ENCODE measurements around the gene FIGNL2. TPM values are rescaled to one million over a fixed set of nuclear protein-coding genes. Genes with fewer than 3 reads are reported as not detected.

The FIGNL2 gene
- total and polyA plus RNA-seq, 9 of the 15 experiments (the other 6 are each of a cell fraction or from before 2014, with no cell fraction given) = 0.01 TPM; not detected in 8

- TF ChIP-seq ZNF655 (CRISPR knock-in tag; IDR thresholded peaks at IDR 0.05) (no peak), E4F1 (CRISPR knock-in tag; IDR thresholded peaks at IDR 0.05; ENCODE audit: borderline replicate concordance) (no peak), CBFA2T2 (conservative IDR thresholded peaks at IDR 0.05) (no peak), SMARCA4 (IDR thresholded peaks at IDR 0.05) (no peak), YBX1 (IDR thresholded peaks at IDR 0.05) (no peak)
- TF ChIP-seq, protein P1, sequence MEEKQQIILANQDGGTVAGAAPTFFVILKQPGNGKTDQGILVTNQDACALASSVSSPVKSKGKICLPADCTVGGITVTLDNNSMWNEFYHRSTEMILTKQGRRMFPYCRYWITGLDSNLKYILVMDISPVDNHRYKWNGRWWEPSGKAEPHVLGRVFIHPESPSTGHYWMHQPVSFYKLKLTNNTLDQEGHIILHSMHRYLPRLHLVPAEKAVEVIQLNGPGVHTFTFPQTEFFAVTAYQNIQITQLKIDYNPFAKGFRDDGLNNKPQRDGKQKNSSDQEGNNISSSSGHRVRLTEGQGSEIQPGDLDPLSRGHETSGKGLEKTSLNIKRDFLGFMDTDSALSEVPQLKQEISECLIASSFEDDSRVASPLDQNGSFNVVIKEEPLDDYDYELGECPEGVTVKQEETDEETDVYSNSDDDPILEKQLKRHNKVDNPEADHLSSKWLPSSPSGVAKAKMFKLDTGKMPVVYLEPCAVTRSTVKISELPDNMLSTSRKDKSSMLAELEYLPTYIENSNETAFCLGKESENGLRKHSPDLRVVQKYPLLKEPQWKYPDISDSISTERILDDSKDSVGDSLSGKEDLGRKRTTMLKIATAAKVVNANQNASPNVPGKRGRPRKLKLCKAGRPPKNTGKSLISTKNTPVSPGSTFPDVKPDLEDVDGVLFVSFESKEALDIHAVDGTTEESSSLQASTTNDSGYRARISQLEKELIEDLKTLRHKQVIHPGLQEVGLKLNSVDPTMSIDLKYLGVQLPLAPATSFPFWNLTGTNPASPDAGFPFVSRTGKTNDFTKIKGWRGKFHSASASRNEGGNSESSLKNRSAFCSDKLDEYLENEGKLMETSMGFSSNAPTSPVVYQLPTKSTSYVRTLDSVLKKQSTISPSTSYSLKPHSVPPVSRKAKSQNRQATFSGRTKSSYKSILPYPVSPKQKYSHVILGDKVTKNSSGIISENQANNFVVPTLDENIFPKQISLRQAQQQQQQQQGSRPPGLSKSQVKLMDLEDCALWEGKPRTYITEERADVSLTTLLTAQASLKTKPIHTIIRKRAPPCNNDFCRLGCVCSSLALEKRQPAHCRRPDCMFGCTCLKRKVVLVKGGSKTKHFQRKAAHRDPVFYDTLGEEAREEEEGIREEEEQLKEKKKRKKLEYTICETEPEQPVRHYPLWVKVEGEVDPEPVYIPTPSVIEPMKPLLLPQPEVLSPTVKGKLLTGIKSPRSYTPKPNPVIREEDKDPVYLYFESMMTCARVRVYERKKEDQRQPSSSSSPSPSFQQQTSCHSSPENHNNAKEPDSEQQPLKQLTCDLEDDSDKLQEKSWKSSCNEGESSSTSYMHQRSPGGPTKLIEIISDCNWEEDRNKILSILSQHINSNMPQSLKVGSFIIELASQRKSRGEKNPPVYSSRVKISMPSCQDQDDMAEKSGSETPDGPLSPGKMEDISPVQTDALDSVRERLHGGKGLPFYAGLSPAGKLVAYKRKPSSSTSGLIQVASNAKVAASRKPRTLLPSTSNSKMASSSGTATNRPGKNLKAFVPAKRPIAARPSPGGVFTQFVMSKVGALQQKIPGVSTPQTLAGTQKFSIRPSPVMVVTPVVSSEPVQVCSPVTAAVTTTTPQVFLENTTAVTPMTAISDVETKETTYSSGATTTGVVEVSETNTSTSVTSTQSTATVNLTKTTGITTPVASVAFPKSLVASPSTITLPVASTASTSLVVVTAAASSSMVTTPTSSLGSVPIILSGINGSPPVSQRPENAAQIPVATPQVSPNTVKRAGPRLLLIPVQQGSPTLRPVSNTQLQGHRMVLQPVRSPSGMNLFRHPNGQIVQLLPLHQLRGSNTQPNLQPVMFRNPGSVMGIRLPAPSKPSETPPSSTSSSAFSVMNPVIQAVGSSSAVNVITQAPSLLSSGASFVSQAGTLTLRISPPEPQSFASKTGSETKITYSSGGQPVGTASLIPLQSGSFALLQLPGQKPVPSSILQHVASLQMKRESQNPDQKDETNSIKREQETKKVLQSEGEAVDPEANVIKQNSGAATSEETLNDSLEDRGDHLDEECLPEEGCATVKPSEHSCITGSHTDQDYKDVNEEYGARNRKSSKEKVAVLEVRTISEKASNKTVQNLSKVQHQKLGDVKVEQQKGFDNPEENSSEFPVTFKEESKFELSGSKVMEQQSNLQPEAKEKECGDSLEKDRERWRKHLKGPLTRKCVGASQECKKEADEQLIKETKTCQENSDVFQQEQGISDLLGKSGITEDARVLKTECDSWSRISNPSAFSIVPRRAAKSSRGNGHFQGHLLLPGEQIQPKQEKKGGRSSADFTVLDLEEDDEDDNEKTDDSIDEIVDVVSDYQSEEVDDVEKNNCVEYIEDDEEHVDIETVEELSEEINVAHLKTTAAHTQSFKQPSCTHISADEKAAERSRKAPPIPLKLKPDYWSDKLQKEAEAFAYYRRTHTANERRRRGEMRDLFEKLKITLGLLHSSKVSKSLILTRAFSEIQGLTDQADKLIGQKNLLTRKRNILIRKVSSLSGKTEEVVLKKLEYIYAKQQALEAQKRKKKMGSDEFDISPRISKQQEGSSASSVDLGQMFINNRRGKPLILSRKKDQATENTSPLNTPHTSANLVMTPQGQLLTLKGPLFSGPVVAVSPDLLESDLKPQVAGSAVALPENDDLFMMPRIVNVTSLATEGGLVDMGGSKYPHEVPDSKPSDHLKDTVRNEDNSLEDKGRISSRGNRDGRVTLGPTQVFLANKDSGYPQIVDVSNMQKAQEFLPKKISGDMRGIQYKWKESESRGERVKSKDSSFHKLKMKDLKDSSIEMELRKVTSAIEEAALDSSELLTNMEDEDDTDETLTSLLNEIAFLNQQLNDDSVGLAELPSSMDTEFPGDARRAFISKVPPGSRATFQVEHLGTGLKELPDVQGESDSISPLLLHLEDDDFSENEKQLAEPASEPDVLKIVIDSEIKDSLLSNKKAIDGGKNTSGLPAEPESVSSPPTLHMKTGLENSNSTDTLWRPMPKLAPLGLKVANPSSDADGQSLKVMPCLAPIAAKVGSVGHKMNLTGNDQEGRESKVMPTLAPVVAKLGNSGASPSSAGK (IDR thresholded peaks at IDR 0.05) = no peak
Measured at GRCh38 chr12:51832354-51833107, 16.0 kb downstream of the FIGNL2 start (continued).

All from K562 (cell line).